ENCODE data around the gene FAM120A. TPM values are rescaled to one million over a fixed set of nuclear protein-coding genes. Genes with fewer than 3 reads are reported as not detected.
A peak's percentile ranks its signal among the peaks of the same experiment; 100 is the strongest.

FAM120A gene
- total RNA-seq, 5 donors from 2014 or later (not counting 1 experiment from before 2014, with no cell fraction given): 76.0 to 96.3 (median 93.5) TPM

- H3K4me3 ChIP-seq (ENCODE audit: control insufficient read depth in 1 of 2, extremely low read depth in 1 of 2, low read length in 1 of 2): peak within 1 kb of the TSS; percentile 58 to 86
- H3K4me1 ChIP-seq (ENCODE audit: control insufficient read depth in 1 of 2, extremely low read depth in 1 of 2, insufficient read depth in 2 of 2, low read length in 2 of 2): peaks cover 15 to 35% of the 10 kb centered on the region in 2 experiments
- Mint-ChIP-seq H3K4me1 (peaks cover 50 to 56% (median 55%) of the 10 kb centered on the region in 3 donors), H3K27ac (peak within 1 kb of the TSS; percentile 91 to 92), H3K9me3 (no peaks in the 10 kb centered on the region), H3K4me3 (peak within 1 kb of the TSS; percentile 83 to 87 (median 87)), H3K36me3 (no peaks in the 10 kb centered on the region), H3K27me3 (no peaks in the 10 kb centered on the region)
- peak in 21 of 35 experiments; percentile 13 to 63 (median 30) for DNase-seq
- POLR2A ChIA-PET: no interaction called here
- no peaks in the 10 kb centered on the region for H3K36me3 ChIP-seq (ENCODE audit: control insufficient read depth in 2 of 2, extremely low read depth in 1 of 2, insufficient read depth in 1 of 2, low read length in 1 of 2)
- H3K27ac ChIP-seq (ENCODE audit: low read length): peak within 1 kb of the TSS; percentile 73
- no peaks in the 10 kb centered on the region for H3K9me3 ChIP-seq
- peak; percentile 62 to 70 (median 67) for ATAC-seq (replicated peaks in 1 of 4)
- no peaks in the 10 kb centered on the region for H3K27me3 ChIP-seq (replicated peaks in 1 of 2; ENCODE audit: control insufficient read depth in 2 of 2, extremely low read depth in 1 of 2, insufficient read depth in 2 of 2, low read length in 1 of 2)
- CTCF ChIA-PET: interaction anchor here in 1 of 2 donors (1.2 to 1.5 kb wide), 2 partner anchors 10 to 11 kb away, joined by 5 to 8 read pairs; no protein-coding TSS in a partner anchor
- WGBS (ENCODE audit: insufficient coverage): under 1% methylated on average over 131 of the region's 140 CpGs
Observed at GRCh38 chr9:93576258-93577077, 125.0 kb downstream of the FAM120A start, which contains the start of gene PHF2. TSS of gene PHF2 (plus strand) at chr9:93576584. CDS start at chr9:93576774, 190 bp downstream.

- peaks cover 57 to 64% (median 63%) of the 10 kb centered on the region in 3 donors for H3K4me1 Mint-ChIP-seq
- Histone ChIP-seq H3K27ac (ENCODE audit: low read length) (peak overlapping the region; percentile 44), H3K36me3 (ENCODE audit: control insufficient read depth in 2 of 2, extremely low read depth in 1 of 2, insufficient read depth in 1 of 2, low read length in 1 of 2) (no peaks in the 10 kb centered on the region), H3K27me3 (replicated peaks in 1 of 2; ENCODE audit: control insufficient read depth in 2 of 2, extremely low read depth in 1 of 2, insufficient read depth in 2 of 2, low read length in 1 of 2) (no peaks in the 10 kb centered on the region), H3K4me1 (ENCODE audit: control insufficient read depth in 1 of 2, extremely low read depth in 1 of 2, insufficient read depth in 2 of 2, low read length in 2 of 2) (peaks cover 15 to 35% of the 10 kb centered on the region in 2 experiments), H3K4me3 (ENCODE audit: control insufficient read depth in 1 of 2, extremely low read depth in 1 of 2, low read length in 1 of 2) (peak overlapping the region; percentile 51 to 62), H3K9me3 (no peaks in the 10 kb centered on the region)
- ChIA-PET POLR2A (no interaction called here), CTCF (interaction anchor here in 1 of 2 donors (1.2 kb wide), 1 partner anchor 11 kb away, joined by 5 read pairs; no protein-coding TSS in a partner anchor)
- WGBS (ENCODE audit: insufficient coverage): 5% methylated on average over 59 of the region's 74 CpGs
- no peaks in the 10 kb centered on the region for H3K9me3 Mint-ChIP-seq
- H3K27me3 Mint-ChIP-seq: no peaks in the 10 kb centered on the region
- H3K4me3 Mint-ChIP-seq: peak overlapping the region; percentile 79 to 83 (median 81)
- peaks cover under 1% of the 10 kb centered on the region for H3K36me3 Mint-ChIP-seq
- ATAC-seq (replicated peaks in 1 of 4) (peak in 3 of 4 experiments; percentile 20 to 32 (median 22)), DNase-seq (peak in 8 of 35 experiments; percentile 13 to 38 (median 25))
- peak overlapping the region; percentile 79 to 90 for H3K27ac Mint-ChIP-seq
Observed at GRCh38 chr9:93577078-93577974, 125.8 kb downstream of the FAM120A start.

- CTCF ChIA-PET: interaction anchor here in 1 of 2 donors (1.2 kb wide), 1 partner anchor 12 kb away, joined by 9 read pairs; no protein-coding TSS in a partner anchor
Observed at GRCh38 chr9:93577975-93578682, 126.6 kb downstream of the FAM120A start.

GRCh38 chr9:93578844-93579243, 127.4 kb downstream of the FAM120A start:
- Mint-ChIP-seq H3K4me1 (peaks cover 66 to 72% (median 68%) of the 10 kb centered on the region in 3 donors), H3K27ac (peak overlapping the region; percentile 23 to 90), H3K27me3 (no peaks in the 10 kb centered on the region), H3K9me3 (no peaks in the 10 kb centered on the region), H3K36me3 (peaks cover 11% of the 10 kb centered on the region), H3K4me3 (peak overlapping the region; percentile 79 to 83 (median 81))
- Histone ChIP-seq H3K4me3 (ENCODE audit: control insufficient read depth in 1 of 2, extremely low read depth in 1 of 2, low read length in 1 of 2) (no peak overlapping the region), H3K4me1 (ENCODE audit: control insufficient read depth in 1 of 2, extremely low read depth in 1 of 2, insufficient read depth in 2 of 2, low read length in 2 of 2) (peaks cover 15 to 35% of the 10 kb centered on the region in 2 experiments), H3K27ac (ENCODE audit: low read length) (no peak overlapping the region), H3K27me3 (replicated peaks in 1 of 2; ENCODE audit: control insufficient read depth in 2 of 2, extremely low read depth in 1 of 2, insufficient read depth in 2 of 2, low read length in 1 of 2) (no peaks in the 10 kb centered on the region), H3K36me3 (ENCODE audit: control insufficient read depth in 2 of 2, extremely low read depth in 1 of 2, insufficient read depth in 1 of 2, low read length in 1 of 2) (no peaks in the 10 kb centered on the region), H3K9me3 (no peaks in the 10 kb centered on the region)
- ChIA-PET CTCF (interaction anchor here in 1 of 2 donors (1.2 kb wide), 1 partner anchor 12 kb away, joined by 9 read pairs; no protein-coding TSS in a partner anchor), POLR2A (no interaction called here)
- ATAC-seq (replicated peaks in 1 of 4) (no peak), DNase-seq (peak in 1 of 35 experiments; percentile 4)
- WGBS (ENCODE audit: insufficient coverage): 70% methylated on average over 2 of the region's 5 CpGs

More at GRCh38 chr9:93577975-93578682, 126.6 kb downstream of the FAM120A start:
- Histone ChIP-seq H3K36me3 (ENCODE audit: control insufficient read depth in 2 of 2, extremely low read depth in 1 of 2, insufficient read depth in 1 of 2, low read length in 1 of 2) (no peaks in the 10 kb centered on the region), H3K27ac (ENCODE audit: low read length) (peak overlapping the region; percentile 44), H3K9me3 (no peaks in the 10 kb centered on the region), H3K27me3 (replicated peaks in 1 of 2; ENCODE audit: control insufficient read depth in 2 of 2, extremely low read depth in 1 of 2, insufficient read depth in 2 of 2, low read length in 1 of 2) (no peaks in the 10 kb centered on the region), H3K4me3 (ENCODE audit: control insufficient read depth in 1 of 2, extremely low read depth in 1 of 2, low read length in 1 of 2) (peak overlapping the region; percentile 51 to 62), H3K4me1 (ENCODE audit: control insufficient read depth in 1 of 2, extremely low read depth in 1 of 2, insufficient read depth in 2 of 2, low read length in 2 of 2) (peaks cover 15 to 35% of the 10 kb centered on the region in 2 experiments)
- Mint-ChIP-seq H3K9me3 (no peaks in the 10 kb centered on the region), H3K4me3 (peak overlapping the region; percentile 79 to 83 (median 81)), H3K4me1 (peaks cover 64 to 71% (median 68%) of the 10 kb centered on the region in 3 donors), H3K27ac (peak overlapping the region; percentile 79 to 90), H3K36me3 (peaks cover 8% of the 10 kb centered on the region), H3K27me3 (no peaks in the 10 kb centered on the region)
- no peak for DNase-seq
- 91% methylated on average over 11 of the region's 13 CpGs for WGBS (ENCODE audit: insufficient coverage)
- no peak for ATAC-seq (replicated peaks in 1 of 4)
- POLR2A ChIA-PET: no interaction called here

GRCh38 chr9:93579711-93580516, 128.4 kb downstream of the FAM120A start:
- H3K9me3 ChIP-seq: no peaks in the 10 kb centered on the region
- peaks cover 17% of the 10 kb centered on the region for H3K36me3 Mint-ChIP-seq
- H3K27ac ChIP-seq (ENCODE audit: low read length): no peak overlapping the region
- POLR2A ChIA-PET: no interaction called here
- H3K27me3 Mint-ChIP-seq: no peaks in the 10 kb centered on the region
- CTCF ChIA-PET: no interaction called here
- H3K4me3 ChIP-seq (ENCODE audit: control insufficient read depth in 1 of 2, extremely low read depth in 1 of 2, low read length in 1 of 2): no peak overlapping the region
- H3K36me3 ChIP-seq (ENCODE audit: control insufficient read depth in 2 of 2, extremely low read depth in 1 of 2, insufficient read depth in 1 of 2, low read length in 1 of 2): no peaks in the 10 kb centered on the region
- DNase-seq (no peak), ATAC-seq (replicated peaks in 1 of 4) (no peak)
- 99% methylated on average over 10 of the region's 20 CpGs for WGBS (ENCODE audit: insufficient coverage)
- H3K4me3 Mint-ChIP-seq: peak overlapping the region in 2 of 3 donors; percentile 79 to 81
- peak overlapping the region; percentile 1 to 90 for H3K27ac Mint-ChIP-seq
- H3K4me1 Mint-ChIP-seq: peaks cover 67 to 69% (median 67%) of the 10 kb centered on the region in 3 donors
- H3K27me3 ChIP-seq (replicated peaks in 1 of 2; ENCODE audit: control insufficient read depth in 2 of 2, extremely low read depth in 1 of 2, insufficient read depth in 2 of 2, low read length in 1 of 2): no peaks in the 10 kb centered on the region
- peaks cover 0 to 9% (median 4%) of the 10 kb centered on the region in 3 donors for H3K9me3 Mint-ChIP-seq
- H3K4me1 ChIP-seq (ENCODE audit: control insufficient read depth in 1 of 2, extremely low read depth in 1 of 2, insufficient read depth in 2 of 2, low read length in 2 of 2): peaks cover 13 to 29% of the 10 kb centered on the region in 2 experiments

Measured in T-cell (primary cell).